GM20000 (cell line): ENCODE data around the gene MYO5B.
A peak's percentile ranks its signal among the peaks of the same experiment; 100 is the strongest.

Experiments
- DNase-seq: peaks from one replicate; pipeline ENCODE4 v3.0.0; 2012; ENCODE audit warnings: low spot score
- CTCF ChIP-seq: IDR thresholded peaks from 2 replicates; pipeline ENCODE4 v1.5.1; 2012; ENCODE audit warnings: mild to moderate bottlenecking, control low read depth; ENCODE audit errors: extremely low read depth, missing control alignments

MYO5B gene

GRCh38 chr18:50193796-50194630, 934 bp downstream of the MYO5B start:
- no peak for TF ChIP-seq CTCF
- DNase-seq, result peak; percentile 30

- no peak for DNase-seq
- TF ChIP-seq CTCF, result no peak
Observed at GRCh38 chr18:50192995-50193795, 1.8 kb downstream of the MYO5B start.

- no peak for TF ChIP-seq CTCF
- DNase-seq, result no peak
Observed at GRCh38 chr18:50190926-50191325, 4.0 kb downstream of the MYO5B start.

DNA sequence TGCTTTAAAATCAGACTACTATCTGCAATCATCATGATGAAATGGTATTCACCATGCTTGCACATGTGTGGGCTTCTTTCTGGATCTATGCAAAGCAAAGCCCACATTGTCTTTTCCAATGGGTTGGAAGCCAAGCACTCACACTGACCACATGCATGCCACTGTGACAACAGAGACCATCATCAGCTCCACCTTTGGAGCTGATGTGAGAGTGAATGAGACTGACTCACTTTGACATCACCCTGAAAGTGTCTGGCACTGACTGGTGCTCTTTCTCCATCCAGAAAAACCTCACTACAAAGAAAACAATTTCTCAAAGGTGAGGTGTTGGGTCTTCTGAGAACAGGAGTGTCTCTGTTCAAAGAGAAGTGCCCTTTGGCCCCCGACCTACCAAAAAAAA, 4.7 kb downstream of the MYO5B start:
- DNase-seq, result no peak
- TF ChIP-seq CTCF, result no peak

- TF ChIP-seq CTCF, result no peak
- peak; percentile 27 for DNase-seq
Observed at GRCh38 chr18:50189160-50189559, 5.8 kb downstream of the MYO5B start.

DNA sequence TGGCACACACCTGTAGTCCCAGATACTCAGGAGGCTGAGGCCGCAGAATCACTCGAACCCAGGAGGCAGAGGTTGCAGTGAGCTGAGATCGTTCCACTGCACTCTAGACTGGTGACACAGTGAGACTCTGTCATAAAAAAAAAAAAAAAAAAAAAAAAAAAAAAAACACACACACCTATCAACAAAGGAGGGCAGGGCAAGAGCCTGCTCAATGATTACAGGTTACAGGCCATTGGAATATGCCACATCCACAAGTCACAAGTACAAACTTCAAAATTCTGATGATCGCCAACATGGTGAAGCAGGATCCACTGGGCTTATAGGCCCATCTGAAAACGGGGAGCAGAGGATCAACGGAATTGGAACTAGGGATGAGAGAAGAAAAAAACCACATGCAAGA, 6.3 kb downstream of the MYO5B start:
- no peak for DNase-seq
- TF ChIP-seq CTCF, result no peak

DNA sequence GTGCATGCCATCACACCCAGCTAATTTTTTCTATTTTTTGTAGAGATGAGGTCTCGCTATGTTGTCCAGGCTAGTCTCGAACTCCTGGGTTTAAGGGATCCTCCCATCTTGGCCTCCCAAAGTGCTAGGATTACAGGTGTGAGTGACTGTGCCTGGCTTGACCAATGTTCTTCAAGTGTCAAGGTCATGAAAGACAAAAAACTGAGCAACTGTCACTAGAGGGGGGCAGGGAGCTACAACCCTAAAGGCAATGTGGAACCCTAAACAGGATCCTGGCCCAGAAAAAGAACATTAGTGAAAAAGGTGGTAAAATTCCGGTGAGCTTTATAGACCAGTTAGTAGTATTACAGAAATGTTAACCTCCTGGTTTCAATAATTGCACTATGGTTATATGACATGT, 7.3 kb downstream of the MYO5B start:
- DNase-seq, result no peak
- no peak for TF ChIP-seq CTCF
